Gastroesophageal sphincter (tissue), 3 donors: ENCODE results near the gene OPCML.

Experiments used
- EP300 ChIP-seq: sonication (generic); formaldehyde crosslinking; IDR thresholded peaks from one replicate; pipeline ENCODE4 v1.6.1; 2017; ENCODE audit warnings: antibody characterized with exemption, mild to moderate bottlenecking
- POLR2A ChIP-seq, 2 donors: fragments of 450-650 bp; IDR thresholded peaks; one replicate each; pipeline ENCODE4 v1.6.1; 2017; ENCODE audit warnings: antibody characterized with exemption in 2 of 2, mild to moderate bottlenecking in 2 of 2, moderate library complexity in 1 of 2
- POLR2AphosphoS5 ChIP-seq: sonication (generic); formaldehyde crosslinking; IDR thresholded peaks from one replicate; pipeline ENCODE4 v1.6.1; 2017; ENCODE audit warnings: antibody characterized with exemption
- TF ChIP-seq, protein P1 (sequence below), 4 experiments: fragments of 200-600 bp in 2 of 4; fragments of 450-650 bp in 2 of 4; sonication (generic) in 1 of 4; IDR thresholded peaks; one replicate each; pipeline ENCODE4 v1.5.1; 2017 to 2019; ENCODE audit warnings: antibody characterized with exemption in 4 of 4, mild to moderate bottlenecking in 2 of 4, moderate library complexity in 2 of 4

DNA sequence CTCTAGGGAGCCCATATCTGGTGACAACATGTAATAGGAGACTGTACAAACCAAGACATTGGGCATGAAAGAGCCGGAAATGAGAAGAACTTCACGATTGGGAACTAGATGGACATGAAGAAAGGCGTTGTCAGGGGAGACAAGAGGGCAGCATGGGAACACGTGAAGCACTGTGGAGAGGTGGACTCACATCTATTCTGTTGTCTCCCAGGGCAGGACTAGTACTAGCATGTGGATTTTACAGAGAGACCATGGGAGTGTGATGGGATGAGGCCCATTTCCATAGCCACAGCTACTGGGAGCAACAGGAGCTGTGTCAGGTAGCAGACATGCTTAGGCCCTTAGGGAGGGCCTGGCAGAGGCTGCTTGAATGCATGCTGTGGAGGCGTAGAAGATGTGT lies 333.9 kb downstream of the OPCML start:
- TF ChIP-seq, protein P1, sequence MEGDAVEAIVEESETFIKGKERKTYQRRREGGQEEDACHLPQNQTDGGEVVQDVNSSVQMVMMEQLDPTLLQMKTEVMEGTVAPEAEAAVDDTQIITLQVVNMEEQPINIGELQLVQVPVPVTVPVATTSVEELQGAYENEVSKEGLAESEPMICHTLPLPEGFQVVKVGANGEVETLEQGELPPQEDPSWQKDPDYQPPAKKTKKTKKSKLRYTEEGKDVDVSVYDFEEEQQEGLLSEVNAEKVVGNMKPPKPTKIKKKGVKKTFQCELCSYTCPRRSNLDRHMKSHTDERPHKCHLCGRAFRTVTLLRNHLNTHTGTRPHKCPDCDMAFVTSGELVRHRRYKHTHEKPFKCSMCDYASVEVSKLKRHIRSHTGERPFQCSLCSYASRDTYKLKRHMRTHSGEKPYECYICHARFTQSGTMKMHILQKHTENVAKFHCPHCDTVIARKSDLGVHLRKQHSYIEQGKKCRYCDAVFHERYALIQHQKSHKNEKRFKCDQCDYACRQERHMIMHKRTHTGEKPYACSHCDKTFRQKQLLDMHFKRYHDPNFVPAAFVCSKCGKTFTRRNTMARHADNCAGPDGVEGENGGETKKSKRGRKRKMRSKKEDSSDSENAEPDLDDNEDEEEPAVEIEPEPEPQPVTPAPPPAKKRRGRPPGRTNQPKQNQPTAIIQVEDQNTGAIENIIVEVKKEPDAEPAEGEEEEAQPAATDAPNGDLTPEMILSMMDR (IDR thresholded peaks at IDR 0.05) = no peak
- TF ChIP-seq POLR2A (IDR thresholded peaks at IDR 0.05) (no peak), POLR2AphosphoS5 (no peak), EP300 (no peak)
